ENCODE results near the gene CLNK.

CLNK gene

DNA sequence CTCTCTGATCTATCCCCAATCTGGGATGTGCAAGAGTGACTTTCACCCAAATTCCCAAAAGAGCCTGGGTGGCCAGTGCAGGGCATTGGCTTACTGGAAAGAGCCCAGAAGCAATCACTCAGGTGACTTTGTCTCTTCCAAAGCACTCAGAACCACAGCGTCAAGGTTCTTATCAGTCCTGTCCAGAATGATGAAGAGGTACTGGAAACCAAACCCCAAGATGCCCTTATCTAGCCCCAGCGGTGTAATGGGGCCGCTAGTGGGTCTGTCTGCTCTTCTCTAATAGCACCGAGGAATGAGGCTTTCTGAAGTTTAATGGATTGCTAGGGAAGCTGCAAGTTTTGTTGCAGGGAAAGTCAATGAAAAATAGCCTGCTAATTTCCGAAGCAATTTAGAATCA lies 21.6 kb downstream of the CLNK start:
- no peak for TF ChIP-seq ZNF274 (IDR thresholded peaks at IDR 0.05; ENCODE audit: low read depth, low read length)
- H3K4me3 ChIP-seq (ENCODE audit: low read length), result no peak overlapping the region

DNA sequence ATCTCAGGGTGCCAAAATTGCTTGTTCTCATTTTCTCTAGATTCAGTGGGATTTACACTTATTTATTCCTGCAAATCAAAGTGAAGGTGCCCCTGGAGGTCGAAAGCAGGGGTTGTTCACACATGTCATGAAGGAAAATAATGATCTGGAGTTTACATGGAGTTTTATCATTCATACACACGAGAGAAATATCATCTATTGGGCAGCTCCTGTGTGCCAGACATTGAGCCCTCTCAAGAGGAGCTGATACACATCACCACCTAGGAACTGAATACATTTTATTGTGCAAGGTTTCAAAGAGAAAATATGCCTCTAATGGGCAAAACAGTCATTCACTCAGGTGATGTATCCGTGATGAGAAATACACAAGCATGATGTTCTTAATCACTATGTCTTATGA lies 23.5 kb downstream of the CLNK start:
- no peak overlapping the region for H3K4me3 ChIP-seq (ENCODE audit: low read length)
- no peak for TF ChIP-seq ZNF274 (IDR thresholded peaks at IDR 0.05; ENCODE audit: low read depth, low read length)

DNA sequence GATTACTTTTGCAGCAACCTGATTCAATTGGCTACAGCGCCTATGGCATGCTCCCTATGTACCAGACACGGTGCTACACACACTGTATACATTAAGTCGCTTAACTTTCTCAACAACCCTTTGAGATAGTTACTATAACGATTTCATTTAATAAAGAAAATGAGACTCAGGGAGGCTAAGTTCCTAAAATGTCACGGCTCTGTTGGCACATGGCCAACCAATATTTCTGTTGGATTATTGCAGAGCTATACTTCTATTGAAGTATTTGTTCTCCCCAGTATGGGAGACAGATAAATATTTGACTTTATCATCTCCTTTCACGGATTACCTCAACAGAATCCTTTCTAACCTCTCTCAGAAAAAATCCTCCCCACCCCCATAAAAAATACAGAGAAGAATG lies 25.3 kb downstream of the CLNK start:
- TF ChIP-seq ZNF274 (IDR thresholded peaks at IDR 0.05; ENCODE audit: low read depth, low read length), result no peak

DNA sequence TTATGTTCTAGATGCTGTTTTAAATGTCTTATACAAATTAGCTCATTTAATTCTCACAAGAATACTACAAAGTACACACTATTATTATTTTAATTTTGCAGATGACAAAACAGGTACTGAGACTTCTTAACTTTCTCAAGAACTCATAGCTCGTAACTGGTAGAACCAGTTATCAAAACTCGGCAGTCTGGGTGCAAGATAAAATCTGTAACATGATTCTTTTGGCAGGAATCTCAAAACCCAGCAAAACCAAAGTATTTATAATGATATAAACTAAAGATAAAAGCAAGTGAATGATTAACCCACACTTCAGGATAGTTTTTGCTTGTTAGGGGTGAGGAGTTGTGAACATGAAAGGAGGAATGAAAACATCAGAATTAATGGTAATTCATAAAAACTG lies 27.6 kb downstream of the CLNK start:
- no peak overlapping the region for H3K4me3 ChIP-seq (ENCODE audit: low read length)
- TF ChIP-seq ZNF274 (IDR thresholded peaks at IDR 0.05; ENCODE audit: low read depth, low read length), result no peak

More for the DNA sequence above, 25.3 kb downstream of the CLNK start:
- no peak overlapping the region for H3K4me3 ChIP-seq (ENCODE audit: low read length)

DNA sequence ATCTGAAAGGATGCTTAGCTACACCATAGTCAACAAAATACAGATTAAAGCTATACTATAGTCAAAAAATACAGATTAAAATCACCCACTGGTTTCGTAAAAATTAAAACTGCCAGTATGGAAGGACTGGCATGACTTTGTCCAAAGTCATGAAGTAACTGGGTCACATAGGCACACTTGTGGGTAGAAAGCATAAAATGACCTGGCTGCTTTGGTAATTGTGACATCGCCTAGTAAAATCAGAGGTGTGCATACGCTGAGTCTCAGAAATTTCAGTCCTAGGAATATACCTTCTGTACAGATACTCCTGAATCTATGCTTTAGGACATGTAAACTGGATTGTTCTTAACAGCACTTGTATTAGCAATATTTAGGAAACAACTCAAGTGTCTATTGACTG lies 28.1 kb downstream of the CLNK start:
- TF ChIP-seq ZNF274 (IDR thresholded peaks at IDR 0.05; ENCODE audit: low read depth, low read length), result no peak

DNA sequence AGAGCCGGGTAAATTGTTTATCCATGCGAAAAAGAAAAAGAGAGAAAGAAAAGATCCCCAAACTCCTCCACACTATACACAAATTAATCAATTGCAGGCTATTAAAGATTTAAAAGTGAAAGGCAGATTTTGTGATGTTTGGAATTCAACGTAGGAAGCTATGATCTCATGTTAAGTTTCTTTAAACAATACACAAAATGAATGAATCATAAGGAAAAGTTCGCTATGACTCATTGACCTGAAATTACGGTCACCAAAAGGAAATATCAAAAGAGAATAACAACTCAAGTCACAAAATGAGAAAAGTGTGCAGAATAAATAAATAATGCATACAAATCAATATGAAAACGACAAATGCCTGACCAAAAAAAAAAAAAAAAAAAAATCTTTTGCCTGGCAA lies 28.6 kb downstream of the CLNK start:
- TF ChIP-seq ZNF274 (IDR thresholded peaks at IDR 0.05; ENCODE audit: low read depth, low read length), result no peak
- no peak overlapping the region for H3K4me3 ChIP-seq (ENCODE audit: low read length)

More for the DNA sequence above, 28.1 kb downstream of the CLNK start:
- H3K4me3 ChIP-seq (ENCODE audit: low read length), result no peak overlapping the region

DNA sequence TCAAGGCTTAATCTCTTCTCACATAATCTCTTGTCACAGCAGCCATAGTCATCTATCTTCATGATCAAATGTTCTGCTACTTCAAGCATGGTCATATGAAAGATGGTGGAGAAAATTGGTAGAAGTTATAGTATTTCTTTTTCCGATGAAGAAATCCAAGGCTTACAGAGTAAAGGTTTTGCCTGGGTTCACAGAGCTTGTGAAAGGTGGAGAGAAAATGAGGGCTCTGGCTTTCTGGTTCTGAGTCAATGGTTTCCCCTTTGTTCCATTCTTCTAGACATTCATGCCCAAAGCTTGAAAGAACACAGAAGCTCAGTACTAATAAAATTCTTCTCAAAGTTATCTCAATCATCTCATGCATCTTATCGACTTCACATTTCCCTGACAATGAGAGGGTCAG lies 36.1 kb downstream of the CLNK start:
- H3K4me3 ChIP-seq (ENCODE audit: low read length), result no peak overlapping the region
- TF ChIP-seq ZNF274 (IDR thresholded peaks at IDR 0.05; ENCODE audit: low read depth, low read length), result no peak

DNA sequence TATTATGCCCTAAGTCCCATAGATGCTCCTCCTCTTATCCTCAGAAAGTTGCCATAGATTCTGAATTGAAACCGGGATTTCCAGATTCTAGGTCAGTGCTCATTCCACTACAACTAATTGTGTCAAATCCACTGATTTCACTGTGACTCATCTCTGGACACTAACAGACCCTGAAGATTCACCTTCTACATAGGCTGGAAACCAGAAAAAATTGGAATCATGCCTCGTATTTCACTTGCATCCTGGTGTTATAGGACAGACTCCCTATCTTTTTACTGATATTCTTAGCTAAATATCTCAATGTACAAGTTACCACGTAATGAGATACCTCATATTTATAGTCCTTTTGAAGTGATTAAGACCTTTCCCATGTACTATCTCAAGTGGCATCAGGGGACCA lies 36.7 kb downstream of the CLNK start:
- no peak overlapping the region for H3K4me3 ChIP-seq (ENCODE audit: low read length)
- TF ChIP-seq ZNF274 (IDR thresholded peaks at IDR 0.05; ENCODE audit: low read depth, low read length), result no peak

DNA sequence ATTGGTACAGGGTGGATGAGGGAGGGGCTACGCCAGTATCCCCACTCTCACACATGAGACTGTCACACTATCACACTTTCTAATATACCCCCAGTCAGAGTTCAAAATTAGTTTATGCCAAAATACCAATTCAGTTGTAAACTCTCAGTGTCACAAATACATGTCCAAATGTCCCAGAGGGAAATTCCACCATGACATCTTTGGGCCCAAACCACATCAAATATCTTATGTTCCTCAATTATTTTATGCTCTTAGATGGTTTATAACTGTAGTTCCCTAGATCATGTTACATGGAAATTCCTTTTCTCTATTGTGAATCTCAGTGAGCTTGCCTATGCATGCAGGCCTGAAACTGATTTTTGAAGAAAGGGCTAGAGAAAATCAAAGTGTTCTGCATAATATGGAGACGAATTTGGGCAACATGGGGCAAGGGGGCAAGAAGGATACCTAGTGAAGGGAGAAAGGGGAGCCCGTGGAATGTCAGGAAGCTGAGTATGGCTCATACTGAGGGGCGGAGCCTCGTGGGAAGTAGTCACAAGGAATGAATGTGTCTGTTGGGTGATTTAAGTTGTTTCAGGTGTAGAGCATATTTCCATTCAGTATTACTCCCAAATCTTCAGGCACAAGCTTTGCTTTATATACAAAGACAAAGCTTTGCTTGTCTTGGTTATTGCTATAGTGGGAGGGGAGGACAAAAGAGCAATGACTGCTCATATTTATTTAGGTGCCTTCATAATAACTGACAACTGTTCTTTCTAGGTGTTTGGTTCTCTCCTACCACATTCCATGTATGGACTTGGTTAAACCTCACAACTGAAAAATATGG lies 40.8 kb downstream of the CLNK start:
- no peak for TF ChIP-seq ZNF274 (IDR thresholded peaks at IDR 0.05; ENCODE audit: low read depth, low read length)
- no peak overlapping the region for H3K4me3 ChIP-seq (ENCODE audit: low read length)

DNA sequence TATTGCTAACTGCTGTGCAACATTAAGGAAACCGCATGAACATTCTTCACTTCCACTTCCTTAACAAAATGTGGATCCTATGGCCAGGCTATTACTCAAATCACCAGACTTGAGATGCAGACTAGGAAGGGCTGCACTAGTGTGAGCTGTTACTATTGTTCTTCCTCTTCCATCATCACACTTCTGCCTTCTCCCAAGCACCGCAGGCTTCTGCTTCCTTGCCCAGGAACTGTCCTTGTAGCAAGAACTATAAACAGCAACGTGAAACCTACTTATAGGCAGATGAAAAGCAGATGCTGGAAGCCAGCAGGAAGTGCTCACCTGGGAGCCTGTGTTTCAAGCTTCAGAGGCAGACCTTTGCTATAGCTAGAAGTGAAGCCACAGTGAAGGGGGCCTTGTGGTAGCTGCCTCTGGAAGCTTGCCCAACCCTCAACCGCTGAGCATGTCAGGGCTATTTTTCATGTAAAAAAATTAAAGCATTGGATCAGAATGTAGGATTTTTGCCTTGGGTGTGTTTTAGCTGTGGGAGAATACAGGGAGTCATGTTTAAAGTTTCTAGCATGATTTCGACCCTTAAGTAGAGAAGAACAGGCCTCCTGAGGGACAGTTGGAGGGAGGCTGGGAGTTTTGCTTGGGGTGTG lies 43.9 kb downstream of the CLNK start:
- H3K4me3 ChIP-seq (ENCODE audit: low read length), result no peak overlapping the region; the same call in 1 of the 2 replicates
- no peak for TF ChIP-seq ZNF274 (IDR thresholded peaks at IDR 0.05; ENCODE audit: low read depth, low read length)

DNA sequence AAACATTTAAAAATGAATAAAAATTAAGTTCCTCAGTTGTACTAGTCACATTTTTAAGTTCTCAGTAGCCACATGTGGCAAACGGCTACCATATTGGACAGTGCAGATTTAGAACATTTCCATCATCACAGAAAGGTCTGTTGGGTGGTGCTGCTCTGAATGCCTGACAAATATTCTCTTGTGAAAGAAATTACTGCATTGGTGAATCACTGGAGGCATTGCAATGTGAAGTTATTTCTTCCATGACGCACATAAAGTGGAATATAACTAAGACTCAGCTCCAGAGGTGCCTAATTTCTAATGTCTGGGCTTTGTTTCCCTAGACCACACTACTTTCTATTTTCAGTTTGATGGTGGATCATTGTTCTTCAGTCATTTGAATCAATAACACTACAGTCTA lies 44.9 kb downstream of the CLNK start:
- no peak overlapping the region for H3K4me3 ChIP-seq (ENCODE audit: low read length)

DNA sequence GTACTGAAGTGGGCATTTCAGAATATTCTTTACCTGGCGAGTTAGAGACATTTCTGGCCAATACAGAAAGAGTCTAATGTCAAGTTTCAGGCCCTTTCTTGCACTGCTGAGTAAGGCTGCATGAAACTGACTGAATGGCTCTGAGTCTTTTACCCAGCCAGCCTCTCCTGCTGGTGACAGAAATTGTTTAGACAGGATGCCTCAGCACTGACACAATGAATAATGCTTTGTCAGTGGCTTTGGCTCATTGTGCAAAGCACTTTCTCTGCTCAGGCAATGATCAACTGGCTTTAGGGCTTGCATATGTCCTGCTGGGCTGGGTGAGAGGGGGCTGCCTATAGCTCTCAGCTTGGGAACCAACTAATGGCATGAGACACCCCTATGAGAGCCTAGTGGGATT lies 45.5 kb downstream of the CLNK start:
- H3K4me3 ChIP-seq (ENCODE audit: low read length), result no peak overlapping the region
- no peak for TF ChIP-seq ZNF274 (IDR thresholded peaks at IDR 0.05; ENCODE audit: low read depth, low read length)

More for the DNA sequence above, 44.9 kb downstream of the CLNK start:
- TF ChIP-seq ZNF274 (IDR thresholded peaks at IDR 0.05; ENCODE audit: low read depth, low read length), result no peak

DNA sequence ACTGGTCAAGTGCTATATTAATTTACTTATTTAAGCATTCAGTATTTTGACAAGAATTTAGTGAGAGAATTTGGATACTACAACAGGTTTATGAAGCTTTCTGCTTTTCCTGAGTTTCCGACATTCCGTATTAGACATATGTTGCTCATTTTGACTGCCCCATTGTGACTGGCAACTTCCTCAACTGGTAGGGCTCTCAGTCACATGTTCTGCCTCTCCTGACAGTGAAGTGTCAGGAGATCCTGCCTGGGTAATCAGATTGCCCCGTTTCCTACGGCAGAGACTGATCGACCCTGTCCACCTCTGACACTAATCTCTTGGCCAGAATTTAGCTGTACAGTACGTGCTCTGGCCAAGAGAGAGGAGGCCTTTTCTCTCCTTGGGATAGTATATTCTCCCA lies 49.5 kb downstream of the CLNK start:
- TF ChIP-seq ZNF274 (IDR thresholded peaks at IDR 0.05; ENCODE audit: low read depth, low read length), result no peak
- no peak overlapping the region for H3K4me3 ChIP-seq (ENCODE audit: low read length)

DNA sequence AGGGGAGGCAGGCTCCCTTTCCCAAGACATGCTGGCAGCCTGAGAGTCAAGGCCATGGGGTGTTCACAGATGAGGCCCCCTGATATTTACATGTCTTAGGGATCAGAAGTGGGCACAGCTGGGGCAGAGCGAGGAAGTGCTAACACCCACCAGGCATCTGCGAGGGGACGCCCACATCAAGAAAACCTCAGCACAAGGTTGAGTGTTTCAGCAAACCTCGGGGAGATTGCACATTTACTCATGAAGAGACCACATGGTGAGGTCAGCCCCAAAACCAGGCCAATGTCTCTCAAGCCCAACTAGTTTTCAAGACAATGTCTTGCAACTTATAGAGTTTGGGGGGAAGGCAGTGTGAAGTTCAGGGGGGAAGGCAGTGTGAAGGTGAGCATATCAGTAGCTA lies 55.2 kb downstream of the CLNK start:
- H3K4me3 ChIP-seq (ENCODE audit: low read length), result no peak overlapping the region
- no peak for TF ChIP-seq ZNF274 (IDR thresholded peaks at IDR 0.05; ENCODE audit: low read depth, low read length)

DNA sequence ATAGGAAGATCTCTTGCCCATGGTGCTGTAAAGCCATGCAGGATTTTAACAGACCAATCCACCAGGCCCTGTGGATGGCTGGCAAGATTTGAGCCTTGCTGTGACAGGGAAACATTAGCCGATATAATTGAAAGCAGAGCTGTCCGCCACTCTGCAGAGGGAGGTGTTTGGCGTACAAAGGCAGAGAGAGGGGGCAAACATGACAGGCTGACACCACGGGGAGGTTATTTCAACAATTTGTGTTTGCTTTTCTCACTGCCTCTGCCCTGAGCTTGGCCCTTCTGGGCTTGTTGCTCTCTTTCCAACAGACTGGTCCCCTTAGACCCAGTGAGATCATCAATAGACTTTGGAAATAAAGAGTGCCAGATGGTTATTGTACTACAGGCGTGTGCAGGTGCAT lies 59.4 kb downstream of the CLNK start:
- no peak for TF ChIP-seq ZNF274 (IDR thresholded peaks at IDR 0.05; ENCODE audit: low read depth, low read length)
- H3K4me3 ChIP-seq (ENCODE audit: low read length), result no peak overlapping the region
